GM15510 (cell line): Measurements from ENCODE around the gene ABHD17B.

ENCODE experiments used
- POLR2A ChIP-seq: IDR thresholded peaks from 3 replicates; pipeline ENCODE4 v1.6.1; 2011; ENCODE audit warnings: borderline replicate concordance; ENCODE audit not compliant: insufficient read length; ENCODE audit errors: extremely low read depth

ABHD17B gene

GRCh38 chr9:71820403-71820921 lies 90.5 kb downstream of the ABHD17B start:
- TF ChIP-seq POLR2A = no peak

DNA sequence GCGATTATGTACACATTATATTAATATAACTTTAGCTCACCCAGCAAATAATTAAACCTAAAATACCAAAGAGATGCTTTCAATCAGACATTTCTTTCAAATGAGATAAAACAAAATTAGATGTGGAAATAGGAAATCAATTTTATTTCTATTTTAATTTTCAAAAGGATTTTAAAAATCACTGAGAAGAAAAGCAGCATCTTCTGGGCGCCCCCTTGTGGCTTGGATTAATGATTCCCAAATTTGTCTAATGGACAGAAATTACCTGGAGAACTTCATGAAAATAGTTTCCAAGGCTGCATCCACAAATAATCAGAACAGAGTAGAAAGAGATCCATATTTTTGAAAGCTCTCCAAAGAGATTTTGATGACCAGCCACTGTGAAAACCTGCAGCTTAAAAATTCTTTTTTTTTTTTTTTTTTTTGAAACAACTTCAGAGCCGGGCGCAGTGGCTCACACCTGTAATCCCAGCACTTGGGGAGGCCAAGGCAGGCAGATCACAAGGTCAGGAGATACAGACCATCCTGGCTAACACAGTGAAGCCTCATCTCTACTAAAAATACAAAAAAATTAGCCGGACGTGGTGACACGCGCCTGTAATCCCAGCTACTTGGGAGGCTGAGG lies 91.8 kb downstream of the ABHD17B start:
- no peak for TF ChIP-seq POLR2A

GRCh38 chr9:71816916-71817451 lies 94.0 kb downstream of the ABHD17B start:
- TF ChIP-seq POLR2A = no peak
